Uterus (tissue), 2 donors: ENCODE measurements around the gene BMP2K.

Source experiments
- POLR2A ChIP-seq, 2 donors: fragments of 450-650 bp; IDR thresholded peaks; one replicate each; pipeline ENCODE4 v1.6.1; 2016; ENCODE audit warnings: antibody characterized with exemption in 2 of 2, mild to moderate bottlenecking in 1 of 2, moderate library complexity in 1 of 2
- TF ChIP-seq, protein P1 (sequence below), 4 experiments: fragments of 200-600 bp in 2 of 4; fragments of 450-650 bp in 2 of 4; sonication (generic) in 2 of 4; IDR thresholded peaks; one replicate each; pipeline ENCODE4 v1.5.1; 2016 to 2019; ENCODE audit warnings: antibody characterized with exemption in 4 of 4, mild to moderate bottlenecking in 2 of 4, moderate library complexity in 1 of 4

DNA sequence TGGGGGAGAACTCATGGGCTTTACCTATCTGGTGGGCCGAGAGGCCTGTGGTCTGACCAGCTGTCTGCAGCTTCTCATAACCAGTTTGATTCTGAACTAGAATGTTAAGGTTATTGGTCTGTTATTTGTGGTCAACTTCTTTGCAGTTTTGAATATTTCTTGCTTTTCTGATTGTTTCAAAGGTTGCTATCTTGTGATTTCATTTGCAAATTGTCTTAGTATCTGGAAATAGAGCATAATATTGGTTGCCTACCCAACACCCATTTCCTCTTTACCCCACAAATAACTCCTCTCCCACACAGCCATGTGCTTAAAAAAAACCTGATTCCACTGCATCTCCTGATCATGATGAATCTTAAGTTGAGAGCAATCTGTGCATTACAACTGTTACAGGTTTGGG lies 39.1 kb upstream of the BMP2K start:
- TF ChIP-seq, protein P1, sequence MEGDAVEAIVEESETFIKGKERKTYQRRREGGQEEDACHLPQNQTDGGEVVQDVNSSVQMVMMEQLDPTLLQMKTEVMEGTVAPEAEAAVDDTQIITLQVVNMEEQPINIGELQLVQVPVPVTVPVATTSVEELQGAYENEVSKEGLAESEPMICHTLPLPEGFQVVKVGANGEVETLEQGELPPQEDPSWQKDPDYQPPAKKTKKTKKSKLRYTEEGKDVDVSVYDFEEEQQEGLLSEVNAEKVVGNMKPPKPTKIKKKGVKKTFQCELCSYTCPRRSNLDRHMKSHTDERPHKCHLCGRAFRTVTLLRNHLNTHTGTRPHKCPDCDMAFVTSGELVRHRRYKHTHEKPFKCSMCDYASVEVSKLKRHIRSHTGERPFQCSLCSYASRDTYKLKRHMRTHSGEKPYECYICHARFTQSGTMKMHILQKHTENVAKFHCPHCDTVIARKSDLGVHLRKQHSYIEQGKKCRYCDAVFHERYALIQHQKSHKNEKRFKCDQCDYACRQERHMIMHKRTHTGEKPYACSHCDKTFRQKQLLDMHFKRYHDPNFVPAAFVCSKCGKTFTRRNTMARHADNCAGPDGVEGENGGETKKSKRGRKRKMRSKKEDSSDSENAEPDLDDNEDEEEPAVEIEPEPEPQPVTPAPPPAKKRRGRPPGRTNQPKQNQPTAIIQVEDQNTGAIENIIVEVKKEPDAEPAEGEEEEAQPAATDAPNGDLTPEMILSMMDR (IDR thresholded peaks at IDR 0.05): no peak
- no peak for TF ChIP-seq POLR2A (IDR thresholded peaks at IDR 0.05)
